Kidney (tissue), 14 donors: ENCODE results near the gene WSCD2. TPM values are rescaled to one million over a fixed set of nuclear protein-coding genes. Genes with fewer than 3 reads are reported as not detected.
A peak's percentile ranks its signal among the peaks of the same experiment; 100 is the strongest.

Source experiments
- DNase-seq, 5 donors: peaks; one replicate each; pipeline ENCODE4 v3.0.0-alpha.2; 2013 to 2020
- FAIRE-seq: peaks from 2 replicates; lab custom pipeline; 2012; peaks lifted over from hg19 to GRCh38; lab: Jason Lieb, UNC
- H3K27ac ChIP-seq, 2 donors: one replicate each; pipeline ENCODE4 v1.7.0; 2013; ENCODE audit warnings: low read depth in 2 of 2, low read length in 2 of 2, inconsistent platforms in 1 of 2
- H3K27me3 ChIP-seq: one replicate; pipeline ENCODE4 v1.7.1; 2013; ENCODE audit warnings: low read length, inconsistent platforms; ENCODE audit not compliant: control insufficient read depth, insufficient read depth
- H3K36me3 ChIP-seq, 3 donors: one replicate each; pipeline versions ENCODE4 v1.7.0 to v1.7.1; 2013; ENCODE audit warnings: low read length in 3 of 3, control low read depth in 1 of 3, inconsistent platforms in 1 of 3; ENCODE audit not compliant: insufficient read depth in 3 of 3, control insufficient read depth in 2 of 3
- H3K4me1 ChIP-seq, 3 donors: one replicate each; pipeline versions ENCODE4 v1.7.0 to v1.7.1; 2013; ENCODE audit warnings: low read length in 3 of 3, inconsistent platforms in 1 of 3, low read depth in 1 of 3; ENCODE audit not compliant: control insufficient read depth in 2 of 3, insufficient read depth in 2 of 3
- H3K4me3 ChIP-seq, 3 donors: one replicate each; pipeline versions ENCODE4 v1.7.0 to v1.8.1; 2013; ENCODE audit warnings: low read length in 3 of 3, control low read depth in 1 of 3, inconsistent platforms in 1 of 3
- H3K9ac ChIP-seq, 3 donors: one replicate each; pipeline versions ENCODE4 v1.7.0 to v1.7.1; 2013; ENCODE audit warnings: low read length in 3 of 3, control low read depth in 1 of 3, inconsistent platforms in 1 of 3
- H3K9me3 ChIP-seq, 3 donors: one replicate each; pipeline versions ENCODE4 v1.7.0 to v1.7.1; 2013; ENCODE audit warnings: low read length in 3 of 3, control low read depth in 1 of 3, inconsistent platforms in 1 of 3; ENCODE audit not compliant: control insufficient read depth in 2 of 3, insufficient read depth in 1 of 3
- CTCF ChIP-seq: IDR thresholded peaks from 3 replicates; pipeline ENCODE4 v1.5.1; 2012; ENCODE audit warnings: mild to moderate bottlenecking, moderate library complexity, borderline replicate concordance; ENCODE audit not compliant: insufficient read depth; ENCODE audit errors: extremely low read depth
- intact Hi-C: fragments of 100-400 bp; cut with DNase I; formaldehyde crosslinking; loops from one replicate; pipeline ENCODE4 v1.11.1; 2022
- polyA plus RNA-seq: library from polyadenylated mRNA; stranded (reverse); fragments of 350-450 nt; fragmentation: Illumina TruSeq; extraction: RNeasy Lipid Tissue Mini Kit (QIAGEN cat#74804); gene quantifications from one replicate; pipeline ENCODE4 v1.2.3, GENCODE V29; 2014; ENCODE audit warnings: low read depth, low replicate concordance; ENCODE audit not compliant: insufficient read depth
- total RNA-seq: library from RNA; stranded (reverse); fragmentation: NEBNext Ultra II Directional; extraction: Animal tissue kit (Norgen Biotek cat#: 25700); gene quantifications from one replicate; pipeline ENCODE4 v1.2.1, GENCODE V29; 2021
- donor health status: control.
- donor health status: control.
- donor health status: control.
- donor health status: control.
- donor health status: control.
- donor health status: DM: yes; HTN: yes; CAD: no.
- donor health status: Normal renal cell carcinoma (clear cell type).

The WSCD2 gene
- total and polyA plus RNA-seq, 2 donors from 2014 or later, result 1.6 to 2.0 TPM

DNA sequence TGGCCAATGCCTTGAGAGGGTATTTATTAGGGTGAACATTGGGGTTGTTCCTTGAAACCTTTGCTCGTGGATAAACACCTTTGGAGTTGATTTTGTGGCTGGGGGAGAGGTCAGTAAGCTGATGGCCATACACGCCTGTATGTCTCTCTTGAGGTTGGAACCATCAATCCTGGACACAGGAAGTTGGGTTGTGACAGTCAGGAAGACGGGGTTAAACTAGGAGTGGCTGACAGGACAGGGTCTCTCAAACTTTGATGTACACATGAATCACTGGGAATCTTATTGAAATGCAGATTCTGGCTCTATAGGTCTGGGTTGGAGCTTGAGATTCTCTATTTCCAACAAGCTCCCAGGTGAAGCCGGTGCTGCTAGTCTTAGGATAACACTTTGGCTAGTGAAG, 12.8 kb upstream of the WSCD2 start:
- FAIRE-seq (no peak), DNase-seq (no peak)
- TF ChIP-seq CTCF, result no peak
- no peak overlapping the region for H3K9ac ChIP-seq
- H3K9me3 ChIP-seq, result no peaks in the 10 kb centered on the region
- no peak overlapping the region for H3K27ac ChIP-seq
- intact Hi-C loops, result no loop called here
- no peak overlapping the region for H3K4me3 ChIP-seq
- no peaks in the 10 kb centered on the region for H3K27me3 ChIP-seq
- no peaks in the 10 kb centered on the region for H3K36me3 ChIP-seq
- peaks cover 0 to 6% (median 2%) of the 10 kb centered on the region in 3 donors for H3K4me1 ChIP-seq

DNA sequence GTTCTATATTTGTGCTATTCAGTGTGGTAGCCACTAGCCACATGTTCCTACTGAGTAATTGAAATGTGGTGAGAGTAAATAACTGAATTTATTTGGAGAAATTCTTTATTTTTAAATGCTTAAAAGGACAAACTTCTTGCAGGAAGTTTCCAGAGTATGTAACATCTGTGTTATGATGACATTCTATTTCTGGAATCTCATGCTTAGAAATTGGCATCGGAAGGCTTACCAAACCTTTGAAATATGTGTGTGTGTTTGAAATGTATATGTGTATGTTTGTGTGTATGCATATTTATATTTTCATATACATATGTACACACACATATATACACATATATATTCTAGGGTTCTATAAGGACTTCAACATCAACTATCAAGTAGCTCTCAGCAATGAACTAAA, 12.4 kb upstream of the WSCD2 start:
- intact Hi-C loops, result no loop called here
- no peak overlapping the region for H3K4me3 ChIP-seq
- FAIRE-seq, result no peak
- H3K9ac ChIP-seq, result no peak overlapping the region
- no peaks in the 10 kb centered on the region for H3K9me3 ChIP-seq
- H3K4me1 ChIP-seq, result peaks cover 0 to 6% (median 2%) of the 10 kb centered on the region in 3 donors
- H3K27ac ChIP-seq, result no peak overlapping the region
- no peaks in the 10 kb centered on the region for H3K36me3 ChIP-seq
- TF ChIP-seq CTCF, result no peak
- no peaks in the 10 kb centered on the region for H3K27me3 ChIP-seq
- DNase-seq, result no peak

- TF ChIP-seq CTCF, result no peak
- FAIRE-seq, result no peak
Observed at GRCh38 chr12:108117163-108117849, 11.8 kb upstream of the WSCD2 start.

DNA sequence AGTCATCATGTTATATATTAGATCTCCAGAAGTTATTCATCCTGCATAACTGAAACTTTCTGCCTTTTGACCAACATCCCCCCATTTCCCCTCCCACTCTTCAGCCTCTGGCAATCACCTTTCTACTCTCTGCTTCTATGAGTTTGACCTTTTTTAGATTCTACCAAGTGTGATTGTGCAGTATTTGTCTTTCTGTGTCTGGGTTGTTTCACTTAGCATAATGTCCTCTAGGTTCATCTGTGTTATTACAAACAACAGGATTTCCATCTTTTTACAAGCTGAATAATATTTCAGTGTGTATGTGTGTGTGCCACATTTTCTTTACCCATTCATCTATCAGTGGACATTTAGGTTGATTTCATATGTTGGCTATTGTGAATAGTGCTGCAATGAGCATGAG, 11.2 kb upstream of the WSCD2 start:
- no peaks in the 10 kb centered on the region for H3K27me3 ChIP-seq
- H3K4me1 ChIP-seq, result peaks cover 0 to 6% (median 2%) of the 10 kb centered on the region in 3 donors
- DNase-seq (no peak), FAIRE-seq (no peak)
- H3K27ac ChIP-seq, result no peak overlapping the region
- H3K36me3 ChIP-seq, result no peaks in the 10 kb centered on the region
- H3K9me3 ChIP-seq, result peaks cover 0 to 4% (median 0%) of the 10 kb centered on the region in 3 donors
- no peak for TF ChIP-seq CTCF
- intact Hi-C loops, result no loop called here
- H3K4me3 ChIP-seq, result no peak overlapping the region
- H3K9ac ChIP-seq, result no peak overlapping the region

More at GRCh38 chr12:108117163-108117849, 11.8 kb upstream of the WSCD2 start:
- Histone ChIP-seq H3K9me3 (peaks cover 0 to 1% (median 0%) of the 10 kb centered on the region in 3 donors), H3K27ac (no peak overlapping the region), H3K36me3 (no peaks in the 10 kb centered on the region), H3K27me3 (no peaks in the 10 kb centered on the region), H3K4me3 (no peak overlapping the region), H3K9ac (no peak overlapping the region), H3K4me1 (peaks cover 0 to 6% (median 2%) of the 10 kb centered on the region in 3 donors)
- DNase-seq, result peak in 1 of 5 donors; percentile 27
- intact Hi-C loops, result no loop called here
